Measurements from ENCODE around the gene SHKBP1.

Gene SHKBP1

DNA sequence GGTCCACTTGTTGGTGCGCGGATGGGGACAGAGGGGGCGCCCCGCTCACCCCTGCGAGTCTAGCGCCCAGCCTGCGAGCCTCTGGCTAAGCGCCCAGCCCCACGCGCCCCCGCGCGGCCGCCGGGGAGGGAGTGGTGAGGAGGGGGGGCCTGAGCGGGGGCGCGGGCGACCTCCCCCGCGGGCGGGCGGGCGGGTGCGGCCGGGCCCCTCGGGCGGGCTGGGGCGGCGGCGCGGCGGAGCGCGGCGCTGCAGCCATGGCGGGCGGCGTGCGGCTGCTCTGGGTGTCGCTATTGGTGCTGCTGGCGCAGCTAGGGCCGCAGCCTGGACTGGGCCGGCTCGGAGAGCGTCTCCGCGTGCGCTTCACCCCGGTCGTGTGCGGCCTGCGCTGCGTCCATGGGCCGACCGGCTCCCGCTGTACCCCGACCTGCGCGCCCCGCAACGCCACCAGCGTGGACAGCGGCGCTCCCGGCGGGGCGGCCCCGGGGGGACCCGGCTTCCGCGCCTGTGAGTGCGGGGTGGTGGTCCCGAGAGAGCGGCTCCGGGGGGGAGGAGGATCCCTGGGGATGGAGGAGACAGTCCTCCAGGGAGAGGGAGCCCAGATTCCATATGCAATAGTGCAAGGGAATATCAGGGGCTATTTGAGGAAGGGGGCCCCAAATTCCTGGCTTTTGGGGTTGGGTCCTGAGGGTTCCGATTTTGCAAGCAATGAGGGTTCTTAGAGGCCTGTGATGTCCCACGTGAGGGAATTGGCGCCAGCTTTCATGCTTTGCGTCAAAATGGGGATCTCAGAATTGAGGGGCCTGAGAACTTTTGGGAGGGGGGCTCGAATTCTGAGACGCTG, 24.7 kb downstream of the SHKBP1 start, which contains the start of gene LTBP4:
Gene LTBP4, plus strand, starts transcription at position 236 of the 841 bp plus-strand sequence. Its CDS starts 19 bp downstream, at position 255.
- DNase-seq, result no peak

- DNase-seq, result no peak
Observed at GRCh38 chr19:40603071-40603388, 26.4 kb downstream of the SHKBP1 start.

GRCh38 chr19:40603389-40604170, 26.9 kb downstream of the SHKBP1 start:
- peak; percentile 90 to 93 for DNase-seq

GRCh38 chr19:40604171-40604646, 27.5 kb downstream of the SHKBP1 start:
- DNase-seq, result no peak

GRCh38 chr19:40604647-40605215, 28.1 kb downstream of the SHKBP1 start:
- no peak for DNase-seq

DNA sequence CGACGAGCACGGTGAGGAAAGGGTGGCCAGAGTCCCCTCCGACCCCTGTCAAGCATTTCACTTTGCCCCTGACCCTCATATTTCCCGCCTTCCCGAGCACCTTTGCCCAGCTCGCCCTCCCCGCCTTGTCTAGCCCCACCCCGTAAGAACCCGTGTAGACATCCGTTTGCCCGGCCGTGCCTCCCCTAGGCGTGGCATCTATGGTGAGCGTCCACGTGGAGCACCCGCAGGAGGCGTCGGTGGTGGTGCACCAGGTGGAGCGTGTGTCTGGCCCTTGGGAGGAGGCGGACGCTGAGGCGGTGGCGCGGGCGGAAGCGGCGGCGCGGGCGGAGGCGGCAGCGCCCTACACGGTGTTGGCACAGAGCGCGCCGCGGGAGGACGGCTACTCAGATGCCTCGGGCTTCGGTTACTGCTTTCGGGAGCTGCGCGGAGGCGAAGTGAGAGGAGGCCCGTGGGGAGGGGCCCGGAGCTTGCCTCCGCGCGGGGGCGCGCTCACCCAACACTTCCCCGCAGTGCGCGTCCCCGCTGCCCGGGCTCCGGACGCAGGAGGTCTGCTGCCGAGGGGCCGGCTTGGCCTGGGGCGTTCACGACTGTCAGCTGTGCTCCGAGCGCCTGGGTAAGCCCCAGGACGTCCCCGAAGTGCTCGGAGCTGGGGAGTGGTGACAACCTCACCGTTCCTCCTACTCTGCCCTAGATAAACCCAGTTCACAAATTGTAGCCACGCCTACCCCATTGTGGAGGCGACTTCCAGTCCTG, 28.7 kb downstream of the SHKBP1 start:
- DNase-seq, result peak; percentile 59 to 78

- no peak for DNase-seq
Observed at GRCh38 chr19:40607311-40608239, 30.9 kb downstream of the SHKBP1 start.

- DNase-seq, result no peak
Observed at GRCh38 chr19:40608240-40608621, 31.6 kb downstream of the SHKBP1 start.

- no peak for DNase-seq
Observed at GRCh38 chr19:40608957-40609356, 32.3 kb downstream of the SHKBP1 start.

GRCh38 chr19:40609561-40610395, 33.1 kb downstream of the SHKBP1 start:
- peak; percentile 49 to 58 for DNase-seq

GRCh38 chr19:40610396-40611064, 33.9 kb downstream of the SHKBP1 start:
- peak in 1 of 2 experiments; percentile 9 for DNase-seq

DNA sequence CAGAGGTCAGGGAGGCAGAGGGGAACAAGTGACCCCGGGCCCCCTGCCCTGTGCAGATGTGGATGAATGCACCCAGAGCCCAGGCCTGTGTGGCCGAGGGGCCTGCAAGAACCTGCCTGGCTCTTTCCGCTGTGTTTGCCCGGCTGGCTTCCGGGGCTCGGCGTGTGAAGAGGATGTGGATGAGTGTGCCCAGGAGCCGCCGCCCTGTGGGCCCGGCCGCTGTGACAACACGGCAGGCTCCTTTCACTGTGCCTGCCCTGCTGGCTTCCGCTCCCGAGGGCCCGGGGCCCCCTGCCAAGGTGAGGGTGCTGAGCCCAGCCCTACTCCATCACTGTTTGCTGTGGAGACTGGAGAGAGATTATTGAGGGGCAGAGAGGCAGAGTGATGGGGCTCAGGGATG, 34.4 kb downstream of the SHKBP1 start:
- DNase-seq, result peak in 1 of 2 experiments; percentile 11

DNA sequence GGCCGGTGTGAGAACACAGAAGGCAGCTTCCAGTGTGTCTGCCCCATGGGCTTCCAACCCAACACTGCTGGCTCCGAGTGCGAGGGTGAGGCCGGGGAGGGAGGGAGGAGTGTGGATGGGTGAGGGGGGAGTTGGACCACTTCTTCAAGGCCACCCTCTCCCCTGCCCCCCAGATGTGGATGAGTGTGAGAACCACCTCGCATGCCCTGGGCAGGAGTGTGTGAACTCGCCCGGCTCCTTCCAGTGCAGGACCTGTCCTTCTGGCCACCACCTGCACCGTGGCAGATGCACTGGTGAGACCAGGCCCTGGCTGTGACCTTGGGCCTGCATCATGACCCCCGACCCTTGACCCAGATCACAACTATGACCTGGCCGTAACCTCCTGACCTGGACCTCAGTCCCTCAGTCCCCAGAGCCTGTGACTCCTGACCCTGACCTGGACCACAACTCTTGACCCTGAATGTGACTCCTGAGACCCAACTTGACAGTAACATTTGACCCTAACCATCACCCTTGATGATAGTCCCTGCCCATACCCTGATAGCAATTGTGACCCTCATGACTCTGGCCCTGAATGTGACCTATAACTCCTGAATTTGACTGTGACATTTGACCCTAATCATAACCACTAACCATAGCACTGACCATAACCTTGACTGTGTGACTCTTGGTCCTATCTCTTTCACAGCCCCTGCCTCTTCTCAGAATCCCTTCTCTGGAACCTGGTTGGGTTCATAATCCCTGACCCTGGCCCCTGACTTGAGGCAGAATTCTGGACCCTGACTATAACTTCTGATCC, 35.4 kb downstream of the SHKBP1 start:
- DNase-seq, result no peak

DNA sequence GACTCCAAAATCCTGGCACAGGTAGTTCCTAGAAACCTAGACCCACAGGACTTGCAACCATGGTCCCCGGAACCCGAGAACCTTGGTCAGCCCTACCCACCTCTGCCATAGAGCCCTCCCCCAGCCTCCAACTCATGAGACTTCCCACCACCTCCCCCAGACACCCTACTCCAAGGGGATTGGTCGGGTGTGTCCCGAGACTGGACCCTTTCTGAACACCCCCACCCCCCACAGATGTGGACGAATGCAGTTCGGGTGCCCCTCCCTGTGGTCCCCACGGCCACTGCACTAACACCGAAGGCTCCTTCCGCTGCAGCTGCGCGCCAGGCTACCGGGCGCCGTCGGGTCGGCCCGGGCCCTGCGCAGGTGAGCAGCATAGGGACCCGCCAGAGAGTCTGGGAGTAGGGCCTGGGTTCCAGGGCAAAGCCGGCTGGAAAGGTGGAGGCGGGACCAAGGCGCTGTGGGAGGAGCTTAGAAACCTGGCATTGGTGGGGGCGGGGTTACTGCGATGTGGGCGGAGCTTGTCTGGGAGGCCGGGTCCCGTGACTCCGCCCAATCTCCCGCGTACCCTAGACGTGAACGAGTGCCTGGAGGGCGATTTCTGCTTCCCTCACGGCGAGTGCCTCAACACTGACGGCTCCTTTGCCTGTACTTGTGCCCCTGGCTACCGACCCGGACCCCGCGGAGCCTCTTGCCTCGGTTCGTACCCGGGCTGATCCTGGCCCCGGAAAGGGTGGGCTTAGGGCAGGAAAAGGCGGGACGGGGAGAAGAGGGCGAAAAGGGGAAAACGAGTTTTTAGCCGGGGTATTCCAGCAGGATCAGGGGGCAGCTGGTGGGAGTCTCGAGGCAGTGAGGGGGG, 36.4 kb downstream of the SHKBP1 start:
- DNase-seq, result peak; percentile 26 to 42

- peak; percentile 71 to 76 for DNase-seq
Observed at GRCh38 chr19:40613690-40614621, 37.3 kb downstream of the SHKBP1 start.

- DNase-seq, result peak; percentile 52 to 62
Observed at GRCh38 chr19:40614622-40615411, 38.1 kb downstream of the SHKBP1 start.

All from NCI-H2081 (cell line).